ENCODE measurements around the gene PDZD2.
"Not testable (repeated sequence)": the region's sequence is repeated elsewhere in the genome, so short reads cannot be mapped to it uniquely, and the experiment has no call there.

PDZD2 gene

DNA sequence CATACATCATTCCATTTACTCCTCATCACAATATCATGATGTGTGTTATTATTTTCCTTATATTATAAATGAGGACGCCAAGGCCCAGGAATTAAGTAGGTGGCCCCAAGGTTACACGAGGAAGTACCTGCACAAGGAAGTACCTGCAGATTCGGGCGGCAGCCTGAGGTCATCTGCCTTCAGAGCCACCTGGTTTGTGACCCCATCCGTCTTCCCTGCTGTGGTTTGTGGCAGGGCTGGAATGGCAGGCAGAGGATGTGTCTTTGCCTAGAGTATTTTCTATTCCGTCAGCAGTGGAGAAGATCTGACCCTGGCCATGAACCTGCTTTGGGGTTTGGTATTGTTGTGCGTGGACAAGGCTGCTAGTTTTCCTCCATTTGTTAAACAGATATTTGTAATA, 59.7 kb downstream of the PDZD2 start:
- no peak for DNase-seq

DNA sequence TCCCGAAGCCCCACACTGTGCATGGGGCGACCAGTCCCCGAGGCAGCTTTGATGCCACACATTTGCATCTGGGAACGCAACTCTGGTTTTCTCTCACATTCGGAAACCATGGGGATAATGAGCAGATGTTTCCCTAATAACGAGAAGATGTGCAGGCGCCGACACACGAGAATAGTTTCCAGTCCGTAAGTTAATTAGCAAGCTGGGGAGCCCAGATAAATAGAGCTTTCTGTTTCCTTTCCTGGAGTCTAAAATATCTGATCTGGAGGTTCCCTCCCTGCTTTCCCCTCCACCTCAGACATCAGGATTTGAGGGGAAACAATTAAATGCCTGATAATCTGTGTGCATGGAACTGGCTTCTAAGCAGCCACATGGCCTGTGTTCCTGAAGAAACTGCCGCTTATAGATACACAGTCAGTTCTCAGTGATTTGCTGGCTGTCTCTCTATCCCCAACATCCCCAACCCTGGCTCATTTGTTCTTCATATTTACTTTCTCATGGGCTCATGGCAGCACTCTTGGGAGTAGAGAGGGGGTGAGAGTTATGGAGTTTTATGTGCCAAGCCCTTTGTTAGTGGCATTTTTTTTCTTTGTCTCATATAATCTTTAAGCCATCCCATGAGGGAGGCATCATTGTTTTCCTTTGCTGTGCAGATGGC, 62.8 kb downstream of the PDZD2 start:
- DNase-seq = no peak

DNA sequence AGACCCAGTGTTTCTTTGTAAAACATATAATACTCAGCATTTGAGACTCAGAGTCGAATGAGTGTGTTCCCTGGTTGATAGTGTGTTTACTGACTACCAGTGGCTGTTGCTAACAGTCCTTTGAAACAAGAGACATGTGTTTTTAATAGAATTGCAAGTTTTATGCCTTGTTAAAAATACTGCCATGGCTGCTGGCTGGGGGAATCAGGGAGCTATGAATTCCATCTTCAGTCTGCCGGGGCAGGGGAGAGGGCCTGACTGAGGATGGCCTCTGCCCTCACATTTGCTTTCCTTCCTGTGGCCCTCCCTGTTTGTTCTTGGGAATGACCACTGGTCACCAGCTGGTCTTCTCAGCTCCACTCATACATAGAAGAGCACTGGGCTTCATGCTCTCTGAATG, 63.8 kb downstream of the PDZD2 start:
- no peak for DNase-seq

DNA sequence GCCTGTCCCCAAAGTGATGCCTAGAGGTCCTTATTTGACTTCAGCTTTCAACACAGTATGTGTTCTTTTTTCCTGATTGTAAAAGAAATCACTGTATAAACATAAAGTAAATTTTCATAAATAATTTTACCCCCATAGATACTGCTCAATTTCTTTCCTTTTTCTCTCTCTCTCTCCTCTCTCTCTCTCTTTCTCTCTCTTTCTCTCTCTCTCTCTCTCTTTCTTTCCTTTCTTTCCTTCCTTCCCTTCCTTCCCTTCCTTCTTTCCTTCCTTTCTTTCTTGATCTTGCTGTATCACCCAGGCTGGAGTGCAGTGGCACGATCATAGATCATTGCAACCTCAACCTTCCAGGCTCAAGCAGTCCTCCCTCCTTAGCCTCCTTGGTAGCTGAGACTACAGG, 64.8 kb downstream of the PDZD2 start:
- no peak for DNase-seq

DNA sequence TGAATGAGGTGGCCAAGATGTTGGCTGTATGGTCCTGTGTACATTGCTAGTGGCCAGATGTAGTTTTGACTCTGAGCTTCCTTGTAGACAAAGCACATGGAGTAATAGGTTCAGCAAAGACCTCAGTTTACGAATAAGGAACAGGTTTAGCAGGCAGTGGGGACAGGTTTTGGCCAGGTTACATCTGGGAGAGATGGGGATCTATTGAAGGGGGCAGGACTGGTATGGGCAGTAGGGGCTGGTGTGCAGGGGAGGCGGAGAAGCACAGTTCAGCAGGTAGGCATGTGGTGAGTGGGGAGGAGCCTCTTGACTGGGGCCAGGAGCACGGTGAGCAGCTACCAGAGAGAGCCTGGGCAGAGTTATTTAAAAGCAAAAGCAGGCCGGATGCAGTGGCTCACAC, 67.3 kb downstream of the PDZD2 start:
- no peak for DNase-seq

DNA sequence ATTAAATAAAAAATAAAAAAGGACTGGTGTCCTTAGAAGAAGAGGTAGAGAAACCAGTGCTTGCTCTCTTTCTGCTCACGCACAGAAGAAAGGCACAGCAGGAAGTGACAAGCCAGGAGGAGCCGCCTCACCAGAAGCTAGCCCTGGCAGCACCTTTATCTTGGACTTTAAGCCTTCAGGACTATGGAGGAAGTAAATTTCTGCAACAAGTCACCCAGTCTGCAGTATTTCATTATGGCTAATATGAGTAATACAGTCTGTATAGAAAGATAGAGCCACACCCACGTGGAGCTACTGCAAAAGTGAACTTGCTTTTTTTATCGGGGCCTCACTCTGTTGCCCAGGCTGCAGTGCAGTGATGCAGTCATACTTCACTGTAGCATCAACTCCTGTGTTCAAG, 68.4 kb downstream of the PDZD2 start:
- DNase-seq = no peak

DNA sequence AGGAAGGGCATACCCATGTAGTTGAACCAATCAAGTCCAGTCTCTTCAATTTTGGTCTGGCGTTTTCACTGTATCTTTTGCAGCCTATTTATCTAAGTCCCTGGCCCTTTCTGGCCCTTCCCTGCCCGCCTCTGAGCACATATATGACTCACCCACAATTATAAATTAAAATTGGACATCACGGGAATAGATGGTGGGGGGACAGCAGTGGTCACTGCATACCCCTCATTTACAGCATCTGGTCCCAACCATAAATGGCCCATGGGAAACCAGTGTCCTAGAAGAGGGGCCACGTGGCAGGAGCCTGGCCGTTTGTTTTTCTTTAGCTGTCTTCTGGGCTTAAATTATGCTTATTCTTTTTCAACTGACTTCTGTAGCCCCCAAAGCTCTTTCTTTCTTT, 69.2 kb downstream of the PDZD2 start:
- no peak for DNase-seq

DNA sequence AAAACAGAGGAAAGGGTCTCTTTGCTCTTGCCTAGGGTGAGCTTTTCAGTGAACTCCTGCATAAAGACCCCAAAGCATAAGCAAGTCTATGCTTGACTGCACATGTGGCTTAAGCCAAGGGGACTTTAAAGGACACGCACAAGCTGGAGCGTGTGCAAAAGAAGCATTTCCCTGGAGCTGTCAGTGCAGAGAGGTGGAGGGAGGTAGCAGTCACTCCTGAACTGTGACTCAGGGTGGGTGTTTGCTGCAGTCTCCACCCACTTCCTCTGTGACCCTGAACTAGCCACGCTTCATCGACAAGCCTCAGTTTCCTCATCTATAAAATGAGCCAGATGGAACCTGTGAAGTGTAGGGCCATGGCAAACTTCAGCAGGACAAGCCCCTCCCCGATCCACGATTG, 72.4 kb downstream of the PDZD2 start:
- DNase-seq = no peak

DNA sequence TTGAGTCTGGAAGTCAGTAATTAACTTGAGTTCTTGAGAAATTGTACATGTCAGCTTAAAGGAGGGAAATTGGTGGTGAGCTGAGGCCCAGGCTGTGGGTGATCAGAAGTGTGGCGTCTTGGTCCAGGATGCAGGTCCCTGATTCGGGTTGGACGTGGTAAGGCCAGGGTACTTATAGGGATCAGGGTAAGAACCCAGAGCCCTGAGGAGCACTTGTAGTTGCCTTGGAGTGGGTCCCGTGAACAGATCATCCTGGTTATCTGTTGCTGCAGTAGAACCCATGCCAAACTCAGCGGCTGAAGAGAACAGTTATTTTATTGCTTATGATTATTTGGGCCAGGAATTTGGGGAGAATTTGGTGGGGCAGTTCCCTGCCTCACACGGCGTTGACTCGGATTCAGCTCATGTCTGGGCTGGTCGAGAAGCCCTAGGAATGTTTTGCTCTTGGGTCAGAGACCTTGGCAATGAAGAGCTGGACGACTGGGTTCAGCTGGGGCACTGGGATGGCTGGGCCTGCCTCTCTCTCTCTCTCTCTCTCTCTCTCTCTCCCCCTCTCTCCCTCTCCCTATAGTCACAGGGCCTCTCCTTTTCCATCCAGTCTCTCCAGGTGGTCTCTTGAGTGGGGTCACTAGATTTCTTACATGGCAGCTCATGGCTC, 73.1 kb downstream of the PDZD2 start:
- DNase-seq = no peak

DNA sequence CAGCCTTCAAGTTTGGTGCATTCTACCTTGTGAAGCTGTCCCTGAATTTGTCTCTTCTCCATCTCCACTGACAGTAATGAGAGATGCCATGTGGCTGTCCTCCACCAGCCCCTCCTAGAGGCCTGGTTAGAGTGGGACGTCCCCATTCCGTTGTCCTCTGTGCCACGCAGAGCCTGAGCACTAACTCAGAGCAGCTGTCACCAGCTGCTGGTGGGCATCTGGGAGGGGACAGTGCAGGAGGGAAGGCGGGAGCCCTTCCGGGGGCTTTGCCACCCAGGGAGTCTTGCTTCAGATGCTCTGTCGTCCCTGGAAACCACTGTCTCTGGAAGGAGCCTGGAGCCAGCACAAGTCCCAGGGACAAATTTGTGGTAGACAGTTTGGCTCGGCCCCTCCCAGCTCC, 78.6 kb downstream of the PDZD2 start:
- DNase-seq = no peak

DNA sequence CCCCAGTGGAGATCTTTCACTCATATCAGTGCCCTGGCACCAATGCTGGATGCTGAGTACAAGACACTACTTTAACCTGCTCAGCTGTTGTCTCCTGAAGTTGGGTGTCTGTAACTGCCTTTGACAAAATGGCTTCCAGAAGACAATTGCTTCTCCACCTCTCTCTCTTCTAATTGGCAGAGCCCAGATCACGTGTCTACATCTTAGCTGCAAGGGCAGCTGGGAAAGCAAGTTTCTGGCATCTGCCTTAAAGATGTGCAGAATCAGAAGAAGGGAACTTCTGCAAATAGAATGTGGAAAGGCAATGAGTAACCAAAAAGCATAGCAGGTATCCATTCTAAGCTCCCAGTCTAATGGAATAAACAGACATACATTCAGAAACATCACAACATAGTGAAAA, 81.1 kb downstream of the PDZD2 start:
- no peak for DNase-seq

DNA sequence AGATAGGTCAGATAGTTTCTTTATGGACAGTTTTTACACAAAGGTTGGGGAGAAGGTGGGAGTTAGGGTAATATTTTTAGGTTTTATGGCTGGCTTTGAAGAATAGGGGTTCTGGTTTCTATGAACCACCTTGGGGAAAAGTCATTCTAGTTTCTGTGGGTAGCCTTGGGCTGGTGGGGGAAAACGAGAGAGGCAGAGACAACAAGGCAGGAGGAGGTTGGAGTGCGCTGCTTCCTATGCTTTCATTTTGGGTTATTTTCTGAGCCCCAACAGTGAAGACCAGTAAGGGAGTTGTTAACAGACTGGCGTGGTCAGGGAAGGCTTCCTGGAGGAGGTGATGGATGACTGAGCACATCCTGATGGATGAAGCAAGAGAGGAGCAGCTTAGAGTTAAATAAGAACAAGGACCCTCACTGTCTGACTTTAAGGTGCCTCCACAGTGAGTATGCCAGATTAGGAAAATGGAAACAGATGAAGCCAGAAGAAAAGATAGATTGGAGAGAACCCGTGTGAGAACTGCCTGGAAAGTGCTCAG, 81.9 kb downstream of the PDZD2 start:
- no peak for DNase-seq

DNA sequence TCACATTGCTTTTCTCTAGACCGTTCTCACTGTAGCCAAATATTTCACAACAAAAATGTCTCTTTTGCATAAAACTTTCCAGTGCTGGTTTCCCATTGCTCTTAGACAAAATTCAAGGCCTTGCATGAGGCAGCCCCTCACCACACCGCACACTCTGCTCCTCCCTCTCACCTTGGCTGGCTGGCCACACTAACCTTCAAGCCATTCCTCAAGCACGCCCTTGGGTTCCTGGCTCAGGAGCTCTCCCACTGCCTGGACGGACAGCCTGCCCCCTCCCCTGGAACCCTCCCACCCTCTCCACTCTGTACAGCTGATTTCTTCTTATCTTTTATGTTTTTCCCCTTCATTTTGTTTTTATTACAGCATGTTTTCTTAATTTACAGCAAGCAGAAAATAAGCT, 83.2 kb downstream of the PDZD2 start:
- DNase-seq = no peak

DNA sequence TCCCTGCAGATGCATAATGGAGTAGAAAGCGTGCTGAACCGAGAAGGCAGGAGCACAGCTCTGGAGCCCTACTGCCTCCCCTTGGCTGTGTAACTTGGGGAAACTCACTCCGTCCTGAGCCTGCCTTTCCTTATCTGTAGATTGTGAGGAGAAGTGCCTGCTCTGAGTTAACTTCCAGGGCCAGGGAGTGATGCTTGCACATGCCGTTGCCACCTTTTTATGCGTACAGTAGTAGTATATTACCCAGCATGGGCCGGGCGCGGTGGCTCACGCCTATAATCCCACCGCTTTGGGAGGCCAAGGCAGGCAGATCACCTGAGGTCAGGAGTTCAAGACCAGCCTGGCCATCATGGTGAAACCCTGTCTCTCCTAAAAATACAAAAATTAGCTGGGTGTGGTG, 87.1 kb downstream of the PDZD2 start:
- DNase-seq = no peak

DNA sequence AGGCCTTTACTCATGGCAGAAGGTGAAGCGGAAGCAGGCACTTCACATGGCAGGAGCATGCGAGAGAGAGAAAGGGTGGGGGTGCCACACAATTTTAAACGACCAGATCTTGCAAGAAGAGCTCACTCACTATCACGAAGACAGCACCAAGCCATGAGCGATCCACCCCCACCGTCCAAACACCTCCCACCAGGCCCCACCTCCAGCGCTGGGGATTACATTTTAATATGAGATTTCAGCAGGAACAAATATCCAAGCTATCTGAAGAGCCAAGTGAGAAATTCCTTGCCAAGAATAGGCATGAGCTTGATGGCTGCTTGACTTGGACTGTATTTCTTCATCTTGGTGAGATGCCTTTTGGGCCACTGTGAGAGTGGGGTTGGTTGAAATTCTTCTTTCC, 88.0 kb downstream of the PDZD2 start:
- no peak for DNase-seq

DNA sequence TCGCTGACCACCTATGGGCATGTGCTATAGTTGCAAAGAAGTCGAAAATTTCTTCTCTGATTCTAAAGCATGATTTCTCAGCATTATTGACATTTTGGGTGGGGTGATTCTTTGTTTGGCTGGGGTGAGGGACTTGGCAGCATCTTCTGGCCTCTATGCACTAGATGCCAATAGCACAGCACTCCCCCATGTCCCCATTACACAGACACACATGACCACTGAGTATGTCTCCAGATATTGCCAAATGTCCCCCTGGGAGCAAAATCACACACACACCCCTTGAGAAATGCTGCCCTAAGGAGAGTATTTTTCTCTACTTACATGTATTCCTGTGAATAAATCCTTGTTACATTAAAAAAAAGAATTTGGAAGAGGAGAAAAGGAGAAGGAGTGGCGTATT, 89.1 kb downstream of the PDZD2 start:
- no peak for DNase-seq

DNA sequence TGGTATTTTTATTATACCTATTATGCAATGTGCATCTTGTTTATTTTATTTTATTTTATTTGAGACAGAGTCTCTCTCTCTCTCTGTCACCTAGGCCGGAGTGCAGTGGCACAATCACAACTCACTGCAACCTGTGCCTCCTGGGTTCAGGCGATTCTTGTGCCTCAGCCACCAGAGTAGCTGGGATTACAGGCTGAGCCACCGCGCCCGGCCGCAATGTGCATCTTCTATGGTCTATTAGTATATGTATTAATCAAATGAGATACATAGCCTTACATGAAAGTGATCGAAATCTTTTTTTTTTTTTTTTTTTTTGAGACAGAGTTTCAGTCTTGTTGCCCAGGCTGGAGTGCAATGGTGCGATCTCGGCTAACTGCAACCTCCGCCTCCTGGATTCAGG, 89.9 kb downstream of the PDZD2 start:
- DNase-seq = not testable (repeated sequence)

DNA sequence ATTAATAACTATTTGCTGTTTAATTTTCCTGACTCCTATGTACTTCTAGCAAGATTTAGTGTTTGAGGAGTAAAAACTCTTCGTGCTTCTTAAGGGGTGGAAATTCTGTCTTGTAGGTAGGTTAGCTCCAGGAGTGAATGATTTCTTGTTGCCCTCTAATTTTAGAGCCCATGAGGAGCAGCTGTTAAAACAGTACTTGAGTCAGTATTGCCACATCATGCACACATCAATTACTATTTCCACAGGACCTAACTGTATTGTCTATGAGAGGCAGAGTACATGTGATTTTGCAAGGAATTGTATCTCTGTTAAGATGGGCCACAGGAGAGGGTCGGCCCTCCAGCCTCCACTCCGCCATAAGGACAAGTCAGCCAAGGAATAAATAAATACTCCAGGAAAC, 91.2 kb downstream of the PDZD2 start:
- DNase-seq = no peak

DNA sequence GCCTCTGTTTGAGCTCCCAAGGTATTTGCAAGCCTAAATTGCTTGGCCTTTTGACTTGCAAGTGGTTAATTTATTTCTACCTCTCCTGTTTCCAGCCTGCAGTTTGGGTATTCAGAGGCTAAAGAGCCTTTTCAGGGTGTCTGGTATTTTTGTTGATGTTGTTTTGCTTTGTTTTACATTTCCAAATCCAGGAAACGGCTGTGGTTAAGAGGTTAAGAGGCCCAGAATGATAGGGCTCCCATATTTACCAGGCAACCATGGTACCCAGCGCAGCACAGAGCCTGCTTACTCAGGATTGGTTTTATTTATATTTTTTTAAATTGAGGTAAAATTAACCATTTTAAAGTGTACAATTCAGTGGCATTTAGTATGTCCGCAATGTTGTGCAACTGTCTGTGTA, 92.1 kb downstream of the PDZD2 start:
- DNase-seq = no peak

DNA sequence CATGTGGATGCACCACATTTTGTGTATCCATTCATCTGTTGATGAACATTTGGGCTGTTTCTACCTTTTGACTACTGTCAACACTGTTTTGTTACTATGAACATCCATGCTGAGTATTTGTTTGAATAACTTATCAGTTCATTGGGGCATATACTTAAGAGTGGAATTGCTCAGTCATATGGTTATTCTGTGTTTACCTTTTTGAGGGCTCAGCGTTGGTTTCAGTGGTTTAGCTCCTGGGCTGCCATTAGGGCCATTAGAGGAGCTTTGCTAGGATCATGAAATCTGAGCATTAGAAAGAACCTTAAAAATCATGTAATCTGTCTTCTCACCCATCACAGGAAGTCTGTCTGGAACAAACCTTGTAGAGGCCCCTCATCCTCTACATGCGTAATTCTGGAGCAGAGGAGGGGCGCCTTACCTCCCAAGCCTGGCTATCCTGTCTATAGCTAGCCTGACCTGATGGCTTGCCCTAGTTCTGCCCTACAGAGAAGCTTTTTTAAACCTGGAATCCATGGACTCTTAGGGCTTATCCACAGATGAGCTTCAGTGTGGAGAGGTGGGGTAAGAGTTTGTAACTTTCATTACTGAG, 92.9 kb downstream of the PDZD2 start:
- no peak for DNase-seq

DNA sequence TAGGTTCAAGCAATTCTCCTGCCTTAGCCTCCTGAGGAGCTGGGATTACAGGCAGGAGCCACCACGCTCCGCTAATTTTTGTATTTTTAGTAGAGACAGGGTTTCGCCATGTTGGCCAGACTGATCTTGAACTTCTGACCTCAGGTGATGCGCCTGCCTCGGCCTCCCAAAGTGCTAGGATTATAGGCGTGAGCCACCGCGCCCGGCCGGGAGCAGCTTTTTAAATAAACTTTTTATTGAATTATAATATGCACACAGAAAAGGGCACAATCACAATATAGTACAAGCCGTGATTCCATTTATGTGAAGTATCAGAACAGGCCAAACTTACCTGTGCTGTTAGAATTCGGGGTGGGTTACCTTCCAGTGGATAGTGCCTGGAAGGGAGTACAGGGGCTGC, 93.9 kb downstream of the PDZD2 start:
- not testable (repeated sequence) for DNase-seq

DNA sequence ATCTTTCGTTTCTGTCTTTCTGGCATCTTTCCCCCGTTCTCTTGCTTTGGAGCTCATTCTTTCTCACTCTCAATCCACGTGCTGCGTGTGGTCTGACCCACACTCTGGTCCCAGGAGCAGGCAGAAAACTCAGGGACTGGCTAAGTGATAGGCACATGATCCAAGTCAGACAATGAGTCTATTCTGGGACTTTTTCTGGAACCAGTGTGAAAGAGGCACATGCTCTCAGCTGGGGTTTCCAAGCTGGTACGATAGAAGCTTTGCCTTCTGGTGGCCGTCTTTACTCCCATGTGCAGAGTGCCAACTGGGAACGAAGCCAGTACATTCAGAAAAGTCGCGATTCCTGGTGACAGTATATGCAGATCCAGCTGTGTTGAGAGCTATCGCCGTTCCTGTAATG, 94.4 kb downstream of the PDZD2 start:
- DNase-seq = no peak

DNA sequence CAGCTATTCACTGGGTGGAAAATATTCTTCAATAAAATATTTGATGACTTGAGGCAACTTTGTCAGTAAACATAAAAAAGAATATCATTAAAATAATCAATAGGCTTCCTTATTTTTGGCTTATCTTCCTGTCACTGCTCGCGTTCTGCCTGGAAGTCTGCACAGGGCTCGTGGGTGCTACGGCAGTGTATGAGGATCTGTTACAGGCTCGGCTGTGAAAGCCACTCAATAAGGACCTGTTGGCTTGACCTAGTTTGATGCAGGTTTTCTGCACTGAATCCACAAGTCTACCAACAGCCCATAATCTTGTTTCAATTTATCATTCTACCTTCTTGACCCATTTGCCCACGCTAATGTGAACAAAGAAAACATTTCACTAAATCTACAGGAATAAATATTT, 97.2 kb downstream of the PDZD2 start:
- no peak for DNase-seq

DNA sequence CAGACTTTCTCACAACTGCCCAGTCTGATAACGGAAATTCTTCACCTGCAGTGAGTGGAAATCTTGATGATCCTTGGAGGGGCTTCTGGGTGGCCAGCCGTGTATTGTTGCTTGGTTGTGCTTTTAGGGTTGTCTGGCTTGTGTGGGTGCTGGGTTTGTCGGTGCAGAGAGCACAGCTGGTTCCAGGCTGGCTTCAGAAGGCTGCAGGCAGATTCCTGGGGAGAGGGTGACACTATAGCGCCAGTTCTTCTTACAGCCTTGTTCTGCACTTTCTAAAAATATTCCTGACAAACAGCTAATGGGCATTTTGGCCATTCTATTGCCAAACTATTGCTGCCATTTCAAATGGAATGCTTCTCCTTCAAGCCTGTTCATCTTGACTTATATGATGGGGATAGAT, 99.3 kb downstream of the PDZD2 start:
- no peak for DNase-seq

DNA sequence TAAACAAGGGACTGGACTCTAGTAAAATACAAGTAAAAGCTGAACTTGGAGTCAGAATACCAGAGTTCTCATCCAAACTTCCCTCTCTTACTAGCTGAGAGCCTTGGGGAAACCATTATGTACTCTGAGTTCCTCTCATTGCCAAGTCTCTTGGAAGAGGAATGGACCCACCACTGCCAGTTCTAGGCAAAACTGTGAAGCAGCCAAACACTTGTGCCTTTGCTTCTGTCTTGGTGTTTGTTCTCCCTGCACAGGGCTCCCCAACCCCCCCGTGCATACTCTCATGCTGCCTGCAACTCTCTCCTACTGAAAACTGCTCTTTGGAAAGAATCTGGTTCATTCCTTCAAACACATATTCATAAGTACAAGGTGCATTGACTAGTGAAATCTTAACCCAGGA, 102.6 kb downstream of the PDZD2 start:
- no peak for DNase-seq
